ENCODE results near the gene ADCYAP1R1. TPM values are rescaled to one million over a fixed set of nuclear protein-coding genes. Genes with fewer than 3 reads are reported as not detected.

The ADCYAP1R1 gene
- total RNA-seq, 5 donors from 2014 or later (not counting 1 experiment from before 2014, with no cell fraction given), result not detected

DNA sequence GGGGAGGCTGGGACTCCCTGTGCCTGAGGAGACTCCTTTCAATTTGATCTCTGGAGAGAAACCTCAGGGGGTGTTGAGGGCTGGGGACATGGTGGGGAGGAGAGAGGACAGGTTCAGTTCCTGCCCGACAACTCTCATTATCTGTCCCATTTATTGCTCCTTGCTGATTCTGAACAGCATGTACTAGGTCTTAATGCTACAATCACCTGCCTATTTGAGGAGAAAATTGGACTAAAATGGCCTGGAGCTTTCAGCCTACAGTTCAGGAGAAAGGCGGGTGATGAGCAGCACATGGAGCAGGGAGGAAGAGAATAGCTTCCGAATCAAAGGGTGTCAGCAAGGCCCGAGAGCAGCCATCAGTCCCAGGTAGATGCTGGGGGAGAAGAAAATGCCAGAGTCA, 30.0 kb upstream of the ADCYAP1R1 start:
- Mint-ChIP-seq H3K4me3 (no peak overlapping the region), H3K27me3 (peaks cover 0 to 9% of the 10 kb centered on the region in 2 donors), H3K27ac (no peak overlapping the region), H3K4me1 (peaks cover 43 to 77% (median 52%) of the 10 kb centered on the region in 3 donors), H3K36me3 (no peaks in the 10 kb centered on the region), H3K9me3 (no peaks in the 10 kb centered on the region)
- CTCF ChIA-PET, result no interaction called here
- no peaks in the 10 kb centered on the region for H3K36me3 ChIP-seq (ENCODE audit: control insufficient read depth in 2 of 2, extremely low read depth in 1 of 2, insufficient read depth in 1 of 2, low read length in 1 of 2)
- ATAC-seq (replicated peaks in 1 of 4), result no peak
- H3K4me1 ChIP-seq (ENCODE audit: control insufficient read depth in 1 of 2, extremely low read depth in 1 of 2, insufficient read depth in 2 of 2, low read length in 2 of 2), result peaks cover 5 to 49% of the 10 kb centered on the region in 2 experiments
- WGBS (ENCODE audit: insufficient coverage), result 100% methylated on average over 1 of the region's 4 CpGs
- H3K4me3 ChIP-seq (ENCODE audit: control insufficient read depth in 1 of 2, extremely low read depth in 1 of 2, low read length in 1 of 2), result no peak overlapping the region
- H3K9me3 ChIP-seq, result no peaks in the 10 kb centered on the region
- peaks cover 0 to 5% of the 10 kb centered on the region in 2 experiments for H3K27me3 ChIP-seq (replicated peaks in 1 of 2; ENCODE audit: control insufficient read depth in 2 of 2, extremely low read depth in 1 of 2, insufficient read depth in 2 of 2, low read length in 1 of 2)
- POLR2A ChIA-PET, result no interaction called here
- DNase-seq, result no peak
- H3K27ac ChIP-seq (ENCODE audit: low read length), result no peak overlapping the region

- Mint-ChIP-seq H3K27me3 (peaks cover 0 to 9% of the 10 kb centered on the region in 2 donors), H3K4me3 (no peak overlapping the region), H3K4me1 (peaks cover 40 to 71% (median 48%) of the 10 kb centered on the region in 3 donors), H3K27ac (no peak overlapping the region), H3K9me3 (no peaks in the 10 kb centered on the region), H3K36me3 (no peaks in the 10 kb centered on the region)
- H3K4me3 ChIP-seq (ENCODE audit: control insufficient read depth in 1 of 2, extremely low read depth in 1 of 2, low read length in 1 of 2), result no peak overlapping the region
- no peaks in the 10 kb centered on the region for H3K36me3 ChIP-seq (ENCODE audit: control insufficient read depth in 2 of 2, extremely low read depth in 1 of 2, insufficient read depth in 1 of 2, low read length in 1 of 2)
- H3K4me1 ChIP-seq (ENCODE audit: control insufficient read depth in 1 of 2, extremely low read depth in 1 of 2, insufficient read depth in 2 of 2, low read length in 2 of 2), result peaks cover 5 to 44% of the 10 kb centered on the region in 2 experiments
- no peak for DNase-seq
- no peak for ATAC-seq (replicated peaks in 1 of 4)
- ChIA-PET CTCF (interaction anchor here in 1 of 2 donors (0.6 kb wide), 1 partner anchor 39 kb away, joined by 3 read pairs; no protein-coding TSS in a partner anchor), POLR2A (no interaction called here)
- H3K27ac ChIP-seq (ENCODE audit: low read length), result no peak overlapping the region
- H3K9me3 ChIP-seq, result no peaks in the 10 kb centered on the region
- peaks cover 0 to 8% of the 10 kb centered on the region in 2 experiments for H3K27me3 ChIP-seq (replicated peaks in 1 of 2; ENCODE audit: control insufficient read depth in 2 of 2, extremely low read depth in 1 of 2, insufficient read depth in 2 of 2, low read length in 1 of 2)
- 67% methylated on average over 1 of the region's 3 CpGs for WGBS (ENCODE audit: insufficient coverage)
Measured at GRCh38 chr7:31022726-31023125, 29.4 kb upstream of the ADCYAP1R1 start.

DNA sequence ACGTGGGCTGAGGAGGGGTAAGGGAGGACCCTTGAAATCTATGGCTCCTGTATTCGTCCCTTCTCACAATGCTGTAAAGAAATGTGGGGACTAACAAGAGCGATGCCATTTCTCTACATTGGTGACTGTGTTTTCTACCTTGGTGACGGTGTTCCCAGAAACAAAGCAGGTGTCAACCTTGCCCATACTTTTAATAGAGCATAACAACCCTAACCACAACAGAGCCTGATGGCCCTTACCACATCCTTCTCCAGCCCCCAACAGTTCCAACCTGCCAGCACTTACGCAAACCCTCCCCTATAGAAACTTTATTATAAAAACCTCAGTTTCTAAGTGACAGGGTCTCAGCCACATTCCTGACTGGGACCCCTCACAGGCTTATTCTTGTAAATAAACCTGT, 28.2 kb upstream of the ADCYAP1R1 start:
- ChIA-PET POLR2A (no interaction called here), CTCF (interaction anchor here in 1 of 2 donors (0.9 kb wide), 1 partner anchor 40 kb away, joined by 4 read pairs; no protein-coding TSS in a partner anchor)
- peaks cover 38 to 62% (median 40%) of the 10 kb centered on the region in 3 donors for H3K4me1 Mint-ChIP-seq

GRCh38 chr7:31027161-31027965, 24.7 kb upstream of the ADCYAP1R1 start:
- no peaks in the 10 kb centered on the region for H3K36me3 Mint-ChIP-seq
- Histone ChIP-seq H3K9me3 (no peaks in the 10 kb centered on the region), H3K4me3 (ENCODE audit: control insufficient read depth in 1 of 2, extremely low read depth in 1 of 2, low read length in 1 of 2) (no peak overlapping the region), H3K4me1 (ENCODE audit: control insufficient read depth in 1 of 2, extremely low read depth in 1 of 2, insufficient read depth in 2 of 2, low read length in 2 of 2) (peaks cover 0 to 23% of the 10 kb centered on the region in 2 experiments), H3K27ac (ENCODE audit: low read length) (no peak overlapping the region), H3K36me3 (ENCODE audit: control insufficient read depth in 2 of 2, extremely low read depth in 1 of 2, insufficient read depth in 1 of 2, low read length in 1 of 2) (no peaks in the 10 kb centered on the region), H3K27me3 (replicated peaks in 1 of 2; ENCODE audit: control insufficient read depth in 2 of 2, extremely low read depth in 1 of 2, insufficient read depth in 2 of 2, low read length in 1 of 2) (peaks cover 0 to 29% of the 10 kb centered on the region in 2 experiments)
- no peak overlapping the region for H3K27ac Mint-ChIP-seq
- DNase-seq (peak in 3 of 35 experiments; percentile 4 to 9 (median 5)), ATAC-seq (replicated peaks in 1 of 4) (peak in 1 of 4 experiments; percentile 43)
- CTCF ChIA-PET, result no interaction called here
- peak overlapping the region in 1 of 3 donors; percentile 44 for H3K4me3 Mint-ChIP-seq
- peaks cover 0 to 14% of the 10 kb centered on the region in 2 donors for H3K27me3 Mint-ChIP-seq
- peaks cover 0 to 2% (median 0%) of the 10 kb centered on the region in 3 donors for H3K9me3 Mint-ChIP-seq
- POLR2A ChIA-PET, result interaction anchor here in 1 of 2 donors (0.6 kb wide), 1 partner anchor 38 kb away, joined by 5 read pairs; no protein-coding TSS in a partner anchor
- peaks cover 23 to 37% (median 26%) of the 10 kb centered on the region in 3 donors for H3K4me1 Mint-ChIP-seq
- WGBS (ENCODE audit: insufficient coverage), result 39% methylated on average over 13 of the region's 20 CpGs

More for the DNA sequence above, 28.2 kb upstream of the ADCYAP1R1 start:
- Mint-ChIP-seq H3K27me3 (peaks cover 0 to 11% of the 10 kb centered on the region in 2 donors), H3K27ac (peak overlapping the region in 1 of 2 donors; percentile 64), H3K4me3 (peak overlapping the region in 1 of 3 donors; percentile 19), H3K9me3 (no peaks in the 10 kb centered on the region), H3K36me3 (no peaks in the 10 kb centered on the region)
- Histone ChIP-seq H3K4me3 (ENCODE audit: control insufficient read depth in 1 of 2, extremely low read depth in 1 of 2, low read length in 1 of 2) (no peak overlapping the region), H3K36me3 (ENCODE audit: control insufficient read depth in 2 of 2, extremely low read depth in 1 of 2, insufficient read depth in 1 of 2, low read length in 1 of 2) (no peaks in the 10 kb centered on the region), H3K9me3 (no peaks in the 10 kb centered on the region), H3K27ac (ENCODE audit: low read length) (peak overlapping the region; percentile 49), H3K27me3 (replicated peaks in 1 of 2; ENCODE audit: control insufficient read depth in 2 of 2, extremely low read depth in 1 of 2, insufficient read depth in 2 of 2, low read length in 1 of 2) (peaks cover 0 to 18% of the 10 kb centered on the region in 2 experiments), H3K4me1 (ENCODE audit: control insufficient read depth in 1 of 2, extremely low read depth in 1 of 2, insufficient read depth in 2 of 2, low read length in 2 of 2) (peaks cover 2 to 39% of the 10 kb centered on the region in 2 experiments)
- WGBS (ENCODE audit: insufficient coverage), result 36% methylated on average over 2 of the region's 5 CpGs
- DNase-seq (peak in 20 of 35 experiments; percentile 2 to 44 (median 9)), ATAC-seq (replicated peaks in 1 of 4) (peak in 2 of 4 experiments; percentile 64 to 93)

DNA sequence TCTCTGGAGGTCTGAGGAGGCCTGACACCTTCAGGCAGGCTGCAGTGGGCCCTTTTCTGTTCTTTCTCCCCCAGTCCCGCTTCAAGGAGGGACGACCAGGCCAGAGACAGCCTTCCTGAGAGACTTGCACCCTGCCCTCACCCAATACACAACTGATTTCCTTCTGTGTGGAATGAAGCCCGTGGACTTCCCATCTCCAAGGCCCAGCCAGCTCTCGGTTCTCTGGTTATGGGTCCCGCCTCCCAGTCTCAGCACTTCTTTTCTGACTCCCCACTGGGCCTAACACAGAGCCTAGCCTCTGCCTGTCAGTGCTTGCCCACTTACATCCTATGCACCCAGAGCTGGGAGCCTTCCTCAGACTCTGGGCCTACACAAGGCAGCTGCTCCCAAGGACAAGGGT, 24.1 kb upstream of the ADCYAP1R1 start:
- peaks cover 19 to 31% (median 23%) of the 10 kb centered on the region in 3 donors for H3K4me1 Mint-ChIP-seq
- WGBS (ENCODE audit: insufficient coverage), result 91% methylated on average over 4 of the region's 5 CpGs
- Histone ChIP-seq H3K4me3 (ENCODE audit: control insufficient read depth in 1 of 2, extremely low read depth in 1 of 2, low read length in 1 of 2) (no peak overlapping the region), H3K27ac (ENCODE audit: low read length) (no peak overlapping the region), H3K36me3 (ENCODE audit: control insufficient read depth in 2 of 2, extremely low read depth in 1 of 2, insufficient read depth in 1 of 2, low read length in 1 of 2) (no peaks in the 10 kb centered on the region), H3K27me3 (replicated peaks in 1 of 2; ENCODE audit: control insufficient read depth in 2 of 2, extremely low read depth in 1 of 2, insufficient read depth in 2 of 2, low read length in 1 of 2) (peaks cover 0 to 31% of the 10 kb centered on the region in 2 experiments), H3K4me1 (ENCODE audit: control insufficient read depth in 1 of 2, extremely low read depth in 1 of 2, insufficient read depth in 2 of 2, low read length in 2 of 2) (peaks cover 0 to 20% of the 10 kb centered on the region in 2 experiments), H3K9me3 (no peaks in the 10 kb centered on the region)
- ATAC-seq (replicated peaks in 1 of 4) (no peak), DNase-seq (no peak)
- no peak overlapping the region for H3K27ac Mint-ChIP-seq
- H3K36me3 Mint-ChIP-seq, result no peaks in the 10 kb centered on the region
- H3K4me3 Mint-ChIP-seq, result no peak overlapping the region
- CTCF ChIA-PET, result no interaction called here
- H3K9me3 Mint-ChIP-seq, result peaks cover 0 to 4% (median 0%) of the 10 kb centered on the region in 3 donors
- POLR2A ChIA-PET, result interaction anchor here in 1 of 2 donors (0.6 kb wide), 1 partner anchor 39 kb away, joined by 5 read pairs; no protein-coding TSS in a partner anchor
- H3K27me3 Mint-ChIP-seq, result peaks cover 0 to 14% of the 10 kb centered on the region in 2 donors

DNA sequence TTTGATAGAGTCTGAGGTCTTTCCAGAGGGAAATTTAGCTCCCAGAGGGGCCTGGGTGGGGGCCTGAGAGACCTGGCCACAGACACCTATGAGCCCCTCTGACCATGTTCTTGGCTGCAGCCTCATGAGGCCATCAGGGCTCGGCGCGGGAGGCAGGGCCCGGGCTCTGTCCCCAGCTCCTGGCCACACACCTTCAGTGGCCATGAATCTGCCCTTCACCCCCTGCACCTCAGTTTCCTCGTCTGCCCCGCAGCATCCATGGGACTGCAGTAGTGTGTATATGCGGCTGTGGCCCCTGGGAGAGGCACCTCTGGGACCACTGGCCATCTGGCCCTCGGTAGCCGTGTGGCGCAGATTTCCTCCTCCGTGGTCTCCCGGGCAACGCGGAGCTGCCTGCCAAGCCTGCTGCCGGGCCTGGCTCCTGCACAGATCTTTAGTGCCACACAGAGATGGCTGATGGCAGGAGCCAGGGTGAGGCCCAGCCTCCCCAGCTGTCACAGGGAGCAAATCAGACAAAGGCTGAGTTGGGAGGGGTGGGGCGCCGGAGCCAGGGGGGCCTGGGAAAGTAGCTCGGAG, 23.6 kb upstream of the ADCYAP1R1 start:
- no peaks in the 10 kb centered on the region for H3K36me3 Mint-ChIP-seq
- peaks cover 0 to 31% of the 10 kb centered on the region in 2 experiments for H3K27me3 ChIP-seq (replicated peaks in 1 of 2; ENCODE audit: control insufficient read depth in 2 of 2, extremely low read depth in 1 of 2, insufficient read depth in 2 of 2, low read length in 1 of 2)
- no peak overlapping the region for H3K4me3 Mint-ChIP-seq
- peaks cover 15 to 26% (median 18%) of the 10 kb centered on the region in 3 donors for H3K4me1 Mint-ChIP-seq
- no peak overlapping the region for H3K27ac ChIP-seq (ENCODE audit: low read length)
- peaks cover 0 to 4% (median 0%) of the 10 kb centered on the region in 3 donors for H3K9me3 Mint-ChIP-seq
- no peak overlapping the region for H3K27ac Mint-ChIP-seq
- ChIA-PET POLR2A (interaction anchor here in 1 of 2 donors (0.6 kb wide), 1 partner anchor 39 kb away, joined by 5 read pairs; no protein-coding TSS in a partner anchor), CTCF (no interaction called here)
- ATAC-seq (replicated peaks in 1 of 4) (no peak), DNase-seq (no peak)
- 94% methylated on average over 11 of the region's 18 CpGs for WGBS (ENCODE audit: insufficient coverage)
- no peak overlapping the region for H3K4me3 ChIP-seq (ENCODE audit: control insufficient read depth in 1 of 2, extremely low read depth in 1 of 2, low read length in 1 of 2)
- H3K9me3 ChIP-seq, result no peaks in the 10 kb centered on the region
- H3K36me3 ChIP-seq (ENCODE audit: control insufficient read depth in 2 of 2, extremely low read depth in 1 of 2, insufficient read depth in 1 of 2, low read length in 1 of 2), result no peaks in the 10 kb centered on the region
- peaks cover 0 to 14% of the 10 kb centered on the region in 2 donors for H3K27me3 Mint-ChIP-seq
- H3K4me1 ChIP-seq (ENCODE audit: control insufficient read depth in 1 of 2, extremely low read depth in 1 of 2, insufficient read depth in 2 of 2, low read length in 2 of 2), result peaks cover 0 to 15% of the 10 kb centered on the region in 2 experiments
